ENCODE data around the gene CFHR1.

DNA sequence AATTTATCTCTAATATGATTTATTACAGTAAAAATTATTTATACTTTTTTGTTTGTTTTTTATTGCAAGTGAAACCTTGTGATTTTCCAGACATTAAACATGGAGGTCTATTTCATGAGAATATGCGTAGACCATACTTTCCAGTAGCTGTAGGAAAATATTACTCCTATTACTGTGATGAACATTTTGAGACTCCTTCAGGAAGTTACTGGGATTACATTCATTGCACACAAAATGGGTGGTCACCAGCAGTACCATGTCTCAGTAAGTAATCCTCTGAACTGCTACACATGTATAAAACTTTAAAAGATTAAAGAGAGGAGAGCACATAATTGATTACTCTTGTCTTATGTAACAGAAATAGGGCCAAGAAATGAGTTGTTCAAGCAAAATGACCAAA lies 40.4 kb upstream of the CFHR1 start:
- TF ChIP-seq ARNTL (CRISPR knock-in tag; IDR thresholded peaks at IDR 0.05; ENCODE audit: borderline replicate concordance, low read depth): no peak
- TF ChIP-seq ZC3H10 (CRISPR knock-in tag; IDR thresholded peaks at IDR 0.05): no peak
- TF ChIP-seq ISL1 (CRISPR knock-in tag; IDR thresholded peaks at IDR 0.05): no peak
- no peak for TF ChIP-seq PPARA (CRISPR knock-in tag; IDR thresholded peaks at IDR 0.05; ENCODE audit: borderline replicate concordance)
- no peak for TF ChIP-seq ZNF8 (CRISPR knock-in tag; IDR thresholded peaks at IDR 0.05)
- TF ChIP-seq, protein P1, sequence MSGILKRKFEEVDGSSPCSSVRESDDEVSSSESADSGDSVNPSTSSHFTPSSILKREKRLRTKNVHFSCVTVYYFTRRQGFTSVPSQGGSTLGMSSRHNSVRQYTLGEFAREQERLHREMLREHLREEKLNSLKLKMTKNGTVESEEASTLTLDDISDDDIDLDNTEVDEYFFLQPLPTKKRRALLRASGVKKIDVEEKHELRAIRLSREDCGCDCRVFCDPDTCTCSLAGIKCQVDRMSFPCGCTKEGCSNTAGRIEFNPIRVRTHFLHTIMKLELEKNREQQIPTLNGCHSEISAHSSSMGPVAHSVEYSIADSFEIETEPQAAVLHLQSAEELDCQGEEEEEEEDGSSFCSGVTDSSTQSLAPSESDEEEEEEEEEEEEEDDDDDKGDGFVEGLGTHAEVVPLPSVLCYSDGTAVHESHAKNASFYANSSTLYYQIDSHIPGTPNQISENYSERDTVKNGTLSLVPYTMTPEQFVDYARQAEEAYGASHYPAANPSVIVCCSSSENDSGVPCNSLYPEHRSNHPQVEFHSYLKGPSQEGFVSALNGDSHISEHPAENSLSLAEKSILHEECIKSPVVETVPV (CRISPR knock-in tag; IDR thresholded peaks at IDR 0.05): no peak
- no peak for TF ChIP-seq BACH2 (CRISPR knock-in tag; IDR thresholded peaks at IDR 0.05; ENCODE audit: borderline replicate concordance)
- no peak for TF ChIP-seq GLIS3 (CRISPR knock-in tag; IDR thresholded peaks at IDR 0.05)
- TF ChIP-seq PATZ1 (CRISPR knock-in tag; IDR thresholded peaks at IDR 0.05; ENCODE audit: borderline replicate concordance): no peak
- no peak for TF ChIP-seq TOX (CRISPR knock-in tag; IDR thresholded peaks at IDR 0.05; ENCODE audit: borderline replicate concordance)

Data from SK-N-SH treated with all-trans-retinoic acid at 6 μM for 48 hours (cell line).